ENCODE results near the gene PTK7. TPM values are rescaled to one million over a fixed set of nuclear protein-coding genes. Genes with fewer than 3 reads are reported as not detected.

PTK7 gene
- total RNA-seq, 1 experiment from 2014 or later = 106 TPM

GRCh38 chr6:43077333-43077809, 1.3 kb downstream of the PTK7 start:
- H3K9me3 ChIP-seq (ENCODE audit: insufficient read depth, low read depth) = no peaks in the 10 kb centered on the region
- peaks cover 14% of the 10 kb centered on the region for H3F3A ChIP-seq (ENCODE audit: insufficient read depth, low read depth)
- ChIA-PET CTCF (no interaction called here), POLR2A (ENCODE audit: unreplicated experiment) (interaction anchor here (0.8 to 1.1 kb wide), 2 partner anchors 20 to 27 kb away, joined by 5 to 8 read pairs; no protein-coding TSS in a partner anchor)
- peaks cover 56% of the 10 kb centered on the region for H3K79me2 ChIP-seq (ENCODE audit: low read depth)
- H3K4me3 ChIP-seq = peak overlapping the region; percentile 100
- H3K36me3 ChIP-seq (ENCODE audit: low read depth) = no peaks in the 10 kb centered on the region
- H3K27ac ChIP-seq = no peak overlapping the region
- H3K4me2 ChIP-seq = peak overlapping the region; percentile 89
- no peaks in the 10 kb centered on the region for H3K27me3 ChIP-seq (ENCODE audit: insufficient read depth, low read depth)
- peak in 1 of 2 experiments; percentile 42 for DNase-seq
- intact Hi-C loops (cut with micrococcal nuclease; ENCODE audit: unreplicated experiment) = loop anchor here (2.0 kb wide), 2 partner anchors 19 to 43 kb away; no protein-coding TSS in a partner anchor
- TF ChIP-seq EZH2 (IDR thresholded peaks at IDR 0.05; ENCODE audit: low read depth) = no peak
- no peak for TF ChIP-seq CTCF (conservative IDR thresholded peaks at IDR 0.05)
- H3K4me1 ChIP-seq (replicated peaks; ENCODE audit: insufficient read depth) = peaks cover 13% of the 10 kb centered on the region
- H4K20me1 ChIP-seq (ENCODE audit: insufficient read depth) = no peaks in the 10 kb centered on the region; the same call in 1 of the 2 replicates
- BruUV-seq (replicated peaks) = no TSS peak
- H2AFZ ChIP-seq = peak overlapping the region; percentile 100
- H3K9me2 ChIP-seq (ENCODE audit: insufficient read depth) = no peaks in the 10 kb centered on the region

- H3K4me3 ChIP-seq = peak overlapping the region; percentile 100; the same call in 1 of the 2 replicates
- CTCF ChIA-PET = no interaction called here
- POLR2A ChIA-PET (ENCODE audit: unreplicated experiment) = no interaction called here
- no peak for TF ChIP-seq CTCF (conservative IDR thresholded peaks at IDR 0.05)
- TF ChIP-seq EZH2 (IDR thresholded peaks at IDR 0.05; ENCODE audit: low read depth) = no peak
- H3F3A ChIP-seq (ENCODE audit: insufficient read depth, low read depth) = peaks cover 14% of the 10 kb centered on the region
- no peaks in the 10 kb centered on the region; the same call in 1 of the 2 replicates for H4K20me1 ChIP-seq (ENCODE audit: insufficient read depth)
- DNase-seq = no peak
- H3K9me2 ChIP-seq (ENCODE audit: insufficient read depth) = no peaks in the 10 kb centered on the region
- no peak overlapping the region for H2AFZ ChIP-seq
- peak overlapping the region; percentile 89 for H3K4me2 ChIP-seq
- no peaks in the 10 kb centered on the region for H3K27me3 ChIP-seq (ENCODE audit: insufficient read depth, low read depth)
- H3K36me3 ChIP-seq (ENCODE audit: low read depth) = no peaks in the 10 kb centered on the region
- H3K9me3 ChIP-seq (ENCODE audit: insufficient read depth, low read depth) = no peaks in the 10 kb centered on the region
- BruUV-seq (replicated peaks) = no TSS peak
- intact Hi-C loops (cut with micrococcal nuclease; ENCODE audit: unreplicated experiment) = loop anchor here (2.0 kb wide), 2 partner anchors 19 to 43 kb away; no protein-coding TSS in a partner anchor
- H3K27ac ChIP-seq = no peak overlapping the region
- H3K4me1 ChIP-seq (replicated peaks; ENCODE audit: insufficient read depth) = peaks cover 13% of the 10 kb centered on the region
- peaks cover 63% of the 10 kb centered on the region for H3K79me2 ChIP-seq (ENCODE audit: low read depth)
Measured at GRCh38 chr6:43077981-43078511, 1.9 kb downstream of the PTK7 start.

GRCh38 chr6:43078691-43079090, 2.6 kb downstream of the PTK7 start:
- Histone ChIP-seq H3K27ac (no peak overlapping the region), H3K4me3 (no peak overlapping the region), H3K79me2 (ENCODE audit: low read depth) (peaks cover 70% of the 10 kb centered on the region), H3K4me1 (replicated peaks; ENCODE audit: insufficient read depth) (peaks cover 13% of the 10 kb centered on the region), H2AFZ (no peak overlapping the region), H3K27me3 (ENCODE audit: insufficient read depth, low read depth) (no peaks in the 10 kb centered on the region), H3K4me2 (peak overlapping the region; percentile 89; the same call in 1 of the 2 replicates), H3F3A (ENCODE audit: insufficient read depth, low read depth) (peaks cover 14% of the 10 kb centered on the region), H4K20me1 (ENCODE audit: insufficient read depth) (no peaks in the 10 kb centered on the region; the same call in 1 of the 2 replicates), H3K36me3 (ENCODE audit: low read depth) (no peaks in the 10 kb centered on the region), H3K9me2 (ENCODE audit: insufficient read depth) (no peaks in the 10 kb centered on the region), H3K9me3 (ENCODE audit: insufficient read depth, low read depth) (no peaks in the 10 kb centered on the region)
- ChIA-PET CTCF (no interaction called here), POLR2A (ENCODE audit: unreplicated experiment) (no interaction called here)
- intact Hi-C loops (cut with micrococcal nuclease; ENCODE audit: unreplicated experiment) = no loop called here
- no TSS peak for BruUV-seq (replicated peaks)
- no peak for DNase-seq
- no peak for TF ChIP-seq CTCF (conservative IDR thresholded peaks at IDR 0.05)
- TF ChIP-seq EZH2 (IDR thresholded peaks at IDR 0.05; ENCODE audit: low read depth) = no peak

Data from PC-9 (cell line).